ENCODE measurements around the gene AGAP1. TPM values are rescaled to one million over a fixed set of nuclear protein-coding genes. Genes with fewer than 3 reads are reported as not detected.

Gene AGAP1
- total RNA-seq = 10.8 and 13.9 TPM in 2 replicates

- DNase-seq (ENCODE audit: low read depth) = peak; percentile 85
- TF ChIP-seq, protein P1, sequence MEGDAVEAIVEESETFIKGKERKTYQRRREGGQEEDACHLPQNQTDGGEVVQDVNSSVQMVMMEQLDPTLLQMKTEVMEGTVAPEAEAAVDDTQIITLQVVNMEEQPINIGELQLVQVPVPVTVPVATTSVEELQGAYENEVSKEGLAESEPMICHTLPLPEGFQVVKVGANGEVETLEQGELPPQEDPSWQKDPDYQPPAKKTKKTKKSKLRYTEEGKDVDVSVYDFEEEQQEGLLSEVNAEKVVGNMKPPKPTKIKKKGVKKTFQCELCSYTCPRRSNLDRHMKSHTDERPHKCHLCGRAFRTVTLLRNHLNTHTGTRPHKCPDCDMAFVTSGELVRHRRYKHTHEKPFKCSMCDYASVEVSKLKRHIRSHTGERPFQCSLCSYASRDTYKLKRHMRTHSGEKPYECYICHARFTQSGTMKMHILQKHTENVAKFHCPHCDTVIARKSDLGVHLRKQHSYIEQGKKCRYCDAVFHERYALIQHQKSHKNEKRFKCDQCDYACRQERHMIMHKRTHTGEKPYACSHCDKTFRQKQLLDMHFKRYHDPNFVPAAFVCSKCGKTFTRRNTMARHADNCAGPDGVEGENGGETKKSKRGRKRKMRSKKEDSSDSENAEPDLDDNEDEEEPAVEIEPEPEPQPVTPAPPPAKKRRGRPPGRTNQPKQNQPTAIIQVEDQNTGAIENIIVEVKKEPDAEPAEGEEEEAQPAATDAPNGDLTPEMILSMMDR (IDR thresholded peaks at IDR 0.05; ENCODE audit: insufficient read depth, low read depth, low read length) = no peak
- peak within 1 kb of the TSS; percentile 68 for H3K4me3 ChIP-seq (ENCODE audit: low read depth, low read length)
Observed at GRCh38 chr2:235493775-235494715, at the start of gene AGAP1. TSS of gene AGAP1 (plus strand) at chr2:235494043.

- TF ChIP-seq, protein P1 (IDR thresholded peaks at IDR 0.05; ENCODE audit: insufficient read depth, low read depth, low read length) = no peak
- no peak for DNase-seq (ENCODE audit: low read depth)
- no peak overlapping the region for H3K4me3 ChIP-seq (ENCODE audit: low read depth, low read length)
Observed at GRCh38 chr2:235444101-235444597, 49.7 kb upstream of the AGAP1 start.

- TF ChIP-seq, protein P1 (IDR thresholded peaks at IDR 0.05; ENCODE audit: insufficient read depth, low read depth, low read length) = no peak
- no peak overlapping the region for H3K4me3 ChIP-seq (ENCODE audit: low read depth, low read length)
- no peak for DNase-seq (ENCODE audit: low read depth)
Observed at GRCh38 chr2:235445116-235445515, 48.7 kb upstream of the AGAP1 start.

GRCh38 chr2:235446082-235446481, 47.8 kb upstream of the AGAP1 start:
- DNase-seq (ENCODE audit: low read depth) = no peak
- TF ChIP-seq, protein P1 (IDR thresholded peaks at IDR 0.05; ENCODE audit: insufficient read depth, low read depth, low read length) = no peak
- no peak overlapping the region for H3K4me3 ChIP-seq (ENCODE audit: low read depth, low read length)

- no peak for DNase-seq (ENCODE audit: low read depth)
- TF ChIP-seq, protein P1 (IDR thresholded peaks at IDR 0.05; ENCODE audit: insufficient read depth, low read depth, low read length) = no peak
Observed at GRCh38 chr2:235447210-235447609, 46.6 kb upstream of the AGAP1 start.

GRCh38 chr2:235449568-235449967, 44.3 kb upstream of the AGAP1 start:
- no peak for DNase-seq (ENCODE audit: low read depth)
- TF ChIP-seq, protein P1 (IDR thresholded peaks at IDR 0.05; ENCODE audit: insufficient read depth, low read depth, low read length) = no peak

More at GRCh38 chr2:235447210-235447609, 46.6 kb upstream of the AGAP1 start:
- no peak overlapping the region for H3K4me3 ChIP-seq (ENCODE audit: low read depth, low read length)

More at GRCh38 chr2:235449568-235449967, 44.3 kb upstream of the AGAP1 start:
- H3K4me3 ChIP-seq (ENCODE audit: low read depth, low read length) = no peak overlapping the region

Measured in fibroblast of villous mesenchyme (primary cell).